ENCODE results near the gene CORO7. TPM values are rescaled to one million over a fixed set of nuclear protein-coding genes. Genes with fewer than 3 reads are reported as not detected.

Gene CORO7
- total RNA-seq, 4 donors from 2014 or later: 17.9 to 53.7 (median 29.7) TPM

DNA sequence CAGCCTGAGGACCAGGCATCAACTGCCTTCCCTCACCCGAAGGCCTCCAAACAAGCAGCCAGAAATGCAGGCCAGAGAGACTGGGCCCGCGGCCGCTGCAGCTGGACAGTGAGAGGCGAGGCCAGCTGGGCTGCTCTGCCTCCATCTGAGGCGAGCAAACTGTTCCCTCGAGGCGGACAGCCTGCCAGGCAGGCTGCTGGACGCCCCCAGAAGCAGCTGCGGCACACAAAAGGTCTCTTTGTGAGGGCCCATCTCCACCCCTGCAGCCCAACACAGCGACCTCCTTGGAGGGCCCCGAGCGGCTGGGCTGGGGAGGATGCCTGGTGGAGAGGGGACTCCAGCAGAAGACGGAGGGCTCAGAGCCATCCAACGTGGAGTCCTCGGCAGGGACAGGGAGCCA is 4.7 kb downstream of the CORO7 start:
- no peak overlapping the region for H3K4me3 ChIP-seq (replicated peaks in 1 of 3)
- intact Hi-C loops (cut with DNase I): no loop called here
- H3K9me3 ChIP-seq: no peaks in the 10 kb centered on the region
- 75 to 83% methylated on average over 9 to 14 of the region's 16 CpGs for WGBS, 2 donors
- peaks cover 5 to 9% of the 10 kb centered on the region in 2 donors for H3K4me1 ChIP-seq
- H3K27me3 ChIP-seq: no peaks in the 10 kb centered on the region
- DNase-seq: no peak
- peaks cover 16 to 17% of the 10 kb centered on the region in 2 donors for H3K36me3 ChIP-seq
- H3K27ac ChIP-seq: no peak overlapping the region
- TF ChIP-seq POLR2A (IDR thresholded peaks at IDR 0.05): no peak
- TF ChIP-seq, protein P1, sequence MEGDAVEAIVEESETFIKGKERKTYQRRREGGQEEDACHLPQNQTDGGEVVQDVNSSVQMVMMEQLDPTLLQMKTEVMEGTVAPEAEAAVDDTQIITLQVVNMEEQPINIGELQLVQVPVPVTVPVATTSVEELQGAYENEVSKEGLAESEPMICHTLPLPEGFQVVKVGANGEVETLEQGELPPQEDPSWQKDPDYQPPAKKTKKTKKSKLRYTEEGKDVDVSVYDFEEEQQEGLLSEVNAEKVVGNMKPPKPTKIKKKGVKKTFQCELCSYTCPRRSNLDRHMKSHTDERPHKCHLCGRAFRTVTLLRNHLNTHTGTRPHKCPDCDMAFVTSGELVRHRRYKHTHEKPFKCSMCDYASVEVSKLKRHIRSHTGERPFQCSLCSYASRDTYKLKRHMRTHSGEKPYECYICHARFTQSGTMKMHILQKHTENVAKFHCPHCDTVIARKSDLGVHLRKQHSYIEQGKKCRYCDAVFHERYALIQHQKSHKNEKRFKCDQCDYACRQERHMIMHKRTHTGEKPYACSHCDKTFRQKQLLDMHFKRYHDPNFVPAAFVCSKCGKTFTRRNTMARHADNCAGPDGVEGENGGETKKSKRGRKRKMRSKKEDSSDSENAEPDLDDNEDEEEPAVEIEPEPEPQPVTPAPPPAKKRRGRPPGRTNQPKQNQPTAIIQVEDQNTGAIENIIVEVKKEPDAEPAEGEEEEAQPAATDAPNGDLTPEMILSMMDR (IDR thresholded peaks at IDR 0.05): no peak

DNA sequence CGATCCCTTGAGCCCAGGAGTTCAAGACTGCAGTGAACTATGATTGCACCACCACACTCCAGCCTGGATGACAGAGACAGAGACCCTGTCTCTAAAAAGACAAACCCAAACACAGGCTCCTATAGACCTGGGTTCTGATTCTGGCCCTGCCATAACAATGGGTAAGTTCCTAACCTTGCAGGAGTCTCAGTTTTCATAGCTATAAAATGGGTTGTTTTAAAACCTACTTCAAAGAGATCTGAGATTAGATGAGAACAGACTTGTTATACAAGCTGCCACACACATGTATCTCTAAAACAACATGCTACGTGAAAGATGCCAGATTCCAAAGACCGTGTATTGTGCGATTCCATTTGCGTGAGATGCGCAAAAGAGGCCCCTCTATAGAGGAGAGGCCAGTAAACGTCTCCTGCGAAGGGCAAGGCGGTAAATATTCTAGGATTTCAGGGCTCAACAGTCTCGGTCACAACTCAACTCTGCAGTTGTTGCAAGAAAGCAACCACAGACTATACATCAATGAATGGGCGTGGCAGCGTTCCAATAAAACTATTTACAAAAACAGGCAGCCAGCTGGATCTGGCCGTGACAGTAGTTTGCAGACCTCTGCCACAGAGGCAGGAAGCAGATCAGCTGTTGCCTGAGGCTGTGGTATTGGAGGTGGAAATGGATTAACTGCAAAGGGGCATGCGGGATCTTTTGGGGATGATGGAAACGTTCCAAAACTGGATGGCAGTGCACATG is 5.9 kb downstream of the CORO7 start:
- no peaks in the 10 kb centered on the region for H3K9me3 ChIP-seq
- no peak for DNase-seq
- no peak overlapping the region for H3K4me3 ChIP-seq (replicated peaks in 1 of 3)
- H3K27ac ChIP-seq: no peak overlapping the region
- TF ChIP-seq POLR2A (IDR thresholded peaks at IDR 0.05): no peak
- TF ChIP-seq, protein P1 (IDR thresholded peaks at IDR 0.05): no peak
- WGBS, 2 donors: 86 to 87% methylated on average over 15 of the region's 15 CpGs
- peaks cover 4 to 8% of the 10 kb centered on the region in 2 donors for H3K4me1 ChIP-seq
- intact Hi-C loops (cut with DNase I): no loop called here
- no peaks in the 10 kb centered on the region for H3K27me3 ChIP-seq
- H3K36me3 ChIP-seq: peaks cover 22 to 25% of the 10 kb centered on the region in 2 donors

DNA sequence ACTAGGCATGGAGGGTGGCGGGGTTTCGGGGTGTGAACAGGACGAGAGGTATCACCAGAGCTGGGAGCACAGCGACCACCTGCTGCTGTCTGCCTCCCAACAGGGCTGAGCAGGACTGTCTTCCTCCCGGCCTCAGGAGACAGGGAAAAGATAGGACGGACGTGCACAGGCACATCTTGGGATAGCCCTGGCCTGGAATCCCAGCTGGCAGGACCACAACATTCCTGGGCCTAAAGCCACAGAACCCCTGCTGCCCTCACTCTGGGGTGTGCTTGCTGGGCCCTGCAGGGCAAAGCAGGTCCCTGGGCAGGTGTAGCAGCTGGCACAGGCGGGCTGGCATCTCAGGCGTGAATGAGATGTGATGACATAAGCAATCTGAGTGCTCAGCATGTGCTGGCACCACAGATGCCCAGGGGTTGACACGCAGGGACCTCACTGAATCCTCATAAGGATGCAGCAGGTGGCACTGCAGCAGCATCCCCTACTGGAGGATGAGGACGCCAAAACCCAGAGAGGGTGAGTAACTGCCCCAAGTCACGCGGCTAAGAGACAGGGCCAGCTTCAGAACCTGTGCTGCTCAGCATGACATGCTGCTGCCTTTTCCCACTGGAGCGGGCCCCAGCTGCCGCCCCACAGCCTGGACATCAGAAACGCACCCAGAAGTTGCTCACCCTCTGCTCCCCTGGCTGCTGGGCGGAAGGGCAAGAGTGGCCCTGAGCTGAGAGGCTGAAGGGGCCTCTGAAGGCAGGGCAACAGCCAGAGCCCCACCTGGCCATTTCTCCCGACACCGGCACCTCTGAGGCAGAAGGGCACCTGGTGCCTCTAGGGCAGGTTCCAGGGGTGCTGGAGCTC is 7.1 kb downstream of the CORO7 start:
- peaks cover 22 to 29% of the 10 kb centered on the region in 2 donors for H3K36me3 ChIP-seq
- intact Hi-C loops (cut with DNase I): no loop called here
- no peaks in the 10 kb centered on the region for H3K4me1 ChIP-seq
- no peak for DNase-seq
- H3K4me3 ChIP-seq (replicated peaks in 1 of 3): no peak overlapping the region
- H3K27me3 ChIP-seq: no peaks in the 10 kb centered on the region
- no peak overlapping the region for H3K27ac ChIP-seq
- 92 to 95% methylated on average over 14 to 18 of the region's 19 CpGs for WGBS, 2 donors
- no peaks in the 10 kb centered on the region for H3K9me3 ChIP-seq
- TF ChIP-seq, protein P1 (IDR thresholded peaks at IDR 0.05): no peak
- no peak for TF ChIP-seq POLR2A (IDR thresholded peaks at IDR 0.05)

DNA sequence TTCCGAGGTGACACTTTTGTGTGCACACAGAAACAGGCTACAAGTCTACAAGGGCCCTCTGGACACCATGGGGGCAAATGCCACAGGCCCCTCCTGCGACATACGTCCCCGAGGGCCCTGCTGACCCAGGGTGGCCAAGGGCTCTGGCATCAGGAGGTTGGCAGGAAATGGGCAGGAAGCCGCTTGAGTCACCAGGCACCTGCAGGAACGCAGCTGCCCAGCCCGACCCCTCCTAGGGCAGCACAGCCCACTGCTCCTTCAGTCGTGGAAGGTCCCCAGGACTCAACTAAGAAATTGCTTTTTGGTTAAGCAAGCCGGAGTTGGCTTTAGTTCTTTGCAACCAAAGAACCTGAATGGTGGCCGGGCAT is 8.1 kb downstream of the CORO7 start:
- no peak for TF ChIP-seq POLR2A (IDR thresholded peaks at IDR 0.05)
- TF ChIP-seq, protein P1 (IDR thresholded peaks at IDR 0.05): no peak
- intact Hi-C loops (cut with DNase I): no loop called here
- no peak overlapping the region for H3K27ac ChIP-seq
- H3K4me1 ChIP-seq: no peaks in the 10 kb centered on the region
- WGBS, 2 donors: 91 to 96% methylated on average over 4 to 6 of the region's 10 CpGs
- H3K9me3 ChIP-seq: no peaks in the 10 kb centered on the region
- no peaks in the 10 kb centered on the region for H3K27me3 ChIP-seq
- DNase-seq: no peak
- peaks cover 22 to 29% of the 10 kb centered on the region in 2 donors for H3K36me3 ChIP-seq
- H3K4me3 ChIP-seq (replicated peaks in 1 of 3): no peak overlapping the region
